HepG2 (cell line): Measurements from ENCODE around the gene SACS. TPM values are rescaled to one million over a fixed set of nuclear protein-coding genes. Genes with fewer than 3 reads are reported as not detected.

ENCODE experiments used
- ATAC-seq: fragments of 200-7000 bp; cut with Tn5 transposase; 3 replicates; pipeline ENCODE4 v1.9.1; 2020; ENCODE audit warnings: mild to moderate bottlenecking, moderate library complexity
- BruUV-seq: library from RNA; stranded (reverse); fragments of 400-500 nt; replicated peaks from 2 replicates; lab custom pipeline; 2021; lab: Mats Ljungman, UMichigan
- CTCF ChIA-PET: fragments of 300-600 bp; formaldehyde crosslinking; extraction: SDS; loops from one replicate; lab custom pipeline; 2021; ENCODE audit warnings: low total read pairs, inconsistent platforms, low intra/inter-chr PET ratio; lab: Yijun Ruan, JAX
- POLR2A ChIA-PET: fragments of 350-600 bp; sonication (Branson Sonifier 250); formaldehyde crosslinking; loops from one replicate; lab custom pipeline; 2020; ENCODE audit warnings: antibody characterized with exemption, inconsistent platforms; lab: Yijun Ruan, JAX
- DNase-seq: peaks from one replicate; pipeline ENCODE4 v3.0.0-alpha.2; 2015; ENCODE audit warnings: low spot score
- FAIRE-seq: peaks from 3 replicates; lab custom pipeline; 2011; peaks lifted over from hg19 to GRCh38; lab: Jason Lieb, UNC
- H2AFZ ChIP-seq: one replicate; pipeline ENCODE4 v1.6.1; 2011; ENCODE audit warnings: low read length, inconsistent platforms
- H3K27ac ChIP-seq: fragments of 300-600 bp; 3 replicates; pipeline ENCODE4 v1.8.0; 2011; ENCODE audit warnings: mixed run types, mild to moderate bottlenecking, mixed read lengths, low read length, inconsistent platforms; ENCODE audit not compliant: insufficient read depth; ENCODE audit errors: extremely low read length
- H3K27me3 ChIP-seq, 2 experiments: fragments of 200-600 bp in 1 of 2; 2 replicates in 1 of 2; 3 replicates in 1 of 2; pipeline versions ENCODE4 v1.6.0 to v1.8.0; 2011; ENCODE audit warnings: low read length in 2 of 2, mild to moderate bottlenecking in 2 of 2, moderate library complexity in 2 of 2, inconsistent platforms in 1 of 2; ENCODE audit not compliant: insufficient read depth in 2 of 2, control insufficient read depth in 1 of 2
- H3K36me3 ChIP-seq, 2 experiments: fragments of 200-600 bp in 1 of 2; replicated peaks in 1 of 2; 2 replicates in 1 of 2; 3 replicates in 1 of 2; pipeline versions ENCODE4 v1.5.1 to v1.8.0; 2011; ENCODE audit warnings: low read length in 2 of 2, inconsistent platforms in 1 of 2; ENCODE audit not compliant: insufficient read depth in 2 of 2, control insufficient read depth in 1 of 2
- H3K4me1 ChIP-seq: 2 replicates; pipeline ENCODE4 v1.5.1; 2012; ENCODE audit warnings: low read length, inconsistent platforms; ENCODE audit not compliant: insufficient read depth
- H3K4me2 ChIP-seq: 2 replicates; pipeline ENCODE4 v1.6.0; 2011; ENCODE audit warnings: low read depth, low read length, inconsistent platforms
- H3K4me3 ChIP-seq, 3 experiments: fragments of 200-600 bp in 1 of 3; sonication (generic), shearing (Covaris generic) in 1 of 3; replicated peaks in 1 of 3; 2 replicates each; pipeline ENCODE4 v1.5.1; 2011 to 2016; ENCODE audit warnings: low read length in 3 of 3, inconsistent platforms in 2 of 3, low read depth in 2 of 3, mild to moderate bottlenecking in 2 of 3, control low read depth in 1 of 3, mixed read lengths in 1 of 3; ENCODE audit not compliant: insufficient read depth in 1 of 3
- H3K79me2 ChIP-seq: one replicate; pipeline ENCODE4 v1.6.1; 2011; ENCODE audit warnings: low read length, inconsistent platforms; ENCODE audit not compliant: insufficient read depth
- H3K9ac ChIP-seq: 2 replicates; pipeline ENCODE4 v1.6.0; 2011; ENCODE audit warnings: mild to moderate bottlenecking, low read depth, low read length, inconsistent platforms; ENCODE audit not compliant: insufficient read depth
- H3K9me3 ChIP-seq: 2 replicates; pipeline ENCODE4 v1.5.1; 2012; ENCODE audit warnings: mild to moderate bottlenecking, low read length
- H4K20me1 ChIP-seq: 2 replicates; pipeline ENCODE4 v1.6.0; 2011; ENCODE audit warnings: inconsistent platforms, mild to moderate bottlenecking, low read length, moderate library complexity; ENCODE audit not compliant: insufficient read depth
- ARID4A ChIP-seq: sonication (generic); formaldehyde crosslinking; IDR thresholded peaks from 2 replicates; pipeline ENCODE4 v1.5.0; 2020; ENCODE audit warnings: mild to moderate bottlenecking, missing genetic modification reagents, borderline replicate concordance
- HMG20A ChIP-seq: IDR thresholded peaks from 2 replicates; pipeline ENCODE4 v1.6.1; 2016; ENCODE audit warnings: borderline replicate concordance
- HMGA1 ChIP-seq: sonication (generic); formaldehyde crosslinking; conservative IDR thresholded peaks from 2 replicates; pipeline ENCODE4 v1.4.0; 2020; ENCODE audit warnings: missing genetic modification reagents
- HOXA3 ChIP-seq: sonication (generic); formaldehyde crosslinking; IDR thresholded peaks from 2 replicates; pipeline ENCODE4 v1.5.0; 2020; ENCODE audit warnings: missing genetic modification reagents
- MAFF ChIP-seq: IDR thresholded peaks from 2 replicates; pipeline ENCODE4 v1.6.1; 2011; ENCODE audit warnings: low read depth, low read length, improper control_type of control experiment
- MIER3 ChIP-seq: IDR thresholded peaks from 2 replicates; pipeline ENCODE4 v1.6.1; 2016; ENCODE audit warnings: missing compliant biosample characterization, borderline replicate concordance
- NBN ChIP-seq: fragments of 450-650 bp; conservative IDR thresholded peaks from 2 replicates; pipeline ENCODE4 v1.6.1; 2017
- PPARG ChIP-seq: conservative IDR thresholded peaks from 2 replicates; pipeline ENCODE4 v1.6.1; 2016; ENCODE audit warnings: missing biosample characterization, missing genetic modification reagents
- SMAD1 ChIP-seq: sonication (generic); formaldehyde crosslinking; IDR thresholded peaks from 2 replicates; pipeline ENCODE4 v1.4.0; 2020; ENCODE audit warnings: missing genetic modification reagents, low read depth, mild to moderate bottlenecking, borderline replicate concordance
- SP140L ChIP-seq: sonication (generic); formaldehyde crosslinking; IDR thresholded peaks from 2 replicates; pipeline ENCODE4 v1.4.0; 2020; ENCODE audit warnings: missing genetic modification reagents, borderline replicate concordance
- UBTF ChIP-seq: sonication (generic); formaldehyde crosslinking; IDR thresholded peaks from 2 replicates; pipeline ENCODE4 v1.4.0; 2020; ENCODE audit warnings: mild to moderate bottlenecking, missing genetic modification reagents
- XRCC5 ChIP-seq: fragments of 200-400 bp; formaldehyde crosslinking; optimal IDR thresholded peaks from 2 replicates; pipeline ENCODE3; 2017; ENCODE audit warnings: mild to moderate bottlenecking, low read length
- ZBTB42 ChIP-seq: sonication (generic); formaldehyde crosslinking; IDR thresholded peaks from 2 replicates; pipeline ENCODE4 v1.5.0; 2020; ENCODE audit warnings: mild to moderate bottlenecking, missing genetic modification reagents
- ZMAT5 ChIP-seq: sonication (generic); formaldehyde crosslinking; IDR thresholded peaks from 2 replicates; pipeline ENCODE4 v1.5.0; 2020; ENCODE audit warnings: mild to moderate bottlenecking, low read depth, missing genetic modification reagents, borderline replicate concordance
- ZNF235 ChIP-seq: sonication (generic); formaldehyde crosslinking; IDR thresholded peaks from 2 replicates; pipeline ENCODE4 v1.8.1; 2023; ENCODE audit warnings: mild to moderate bottlenecking, missing genetic modification reagents, borderline replicate concordance
- ZNF550 ChIP-seq: sonication (generic); formaldehyde crosslinking; IDR thresholded peaks from 2 replicates; pipeline ENCODE4 v1.4.0; 2020; ENCODE audit warnings: mild to moderate bottlenecking, missing genetic modification reagents, borderline replicate concordance
- WGBS: methylation state at CpG from one replicate; pipeline ENCODE4 v1.1.6; 2017; ENCODE audit warnings: low lambda C conversion rate; 5-methylcytosine and 5-hydroxymethylcytosine counted together
- in situ Hi-C: cut with HindIII; loops from 2 replicates; pipeline ENCODE4 v1.10.0; 2017; ENCODE audit warnings: low pct_unique_long_range_greater_than_20kb; ENCODE audit not compliant: extremely low pct_ligation_motif_present
- intact Hi-C: fragments of 100-400 bp; cut with micrococcal nuclease; formaldehyde crosslinking; loops from one replicate; pipeline ENCODE4 v1.10.0; 2022; ENCODE audit not compliant: unreplicated experiment
- polyA plus RNA-seq, 8 experiments: library from polyadenylated mRNA; depleted of rRNA in 3 of 8; stranded (reverse) in 7 of 8; unstranded in 1 of 8; fragments of >200 nt; fragmentation: Illumina TruSeq in 4 of 8; extraction: Trizol in 4 of 8; gene quantifications; 2 replicates each; pipeline versions ENCODE4 v1.2.1 to v1.2.3, GENCODE V29; 2011 to 2016; ENCODE audit warnings: low read depth in 4 of 8, missing spikeins in 1 of 8, mixed read lengths in 1 of 8; ENCODE audit not compliant: insufficient read depth in 1 of 8
- total RNA-seq, 5 experiments: library from RNA; depleted of rRNA; stranded (reverse); fragments of >200 nt; fragmentation: Illumina TruSeq; extraction: Trizol; gene quantifications; 2 replicates each; pipeline ENCODE4 v1.2.3, GENCODE V29; 2016; ENCODE audit warnings: low read depth in 1 of 5
- TF ChIP-seq, protein P1 (sequence below): sonication (generic); formaldehyde crosslinking; conservative IDR thresholded peaks from 2 replicates; pipeline ENCODE4 v1.4.0; 2020; ENCODE audit warnings: missing genetic modification reagents
- TF ChIP-seq, protein P2 (sequence below): sonication (generic); formaldehyde crosslinking; IDR thresholded peaks from 2 replicates; pipeline ENCODE4 v1.5.0; 2020; ENCODE audit warnings: missing genetic modification reagents

SACS gene
- total and polyA plus RNA-seq, 2 of the 13 experiments (the other 11 are each of a cell fraction or from before 2014, with no cell fraction given): 4.0 to 15.7 TPM

DNA sequence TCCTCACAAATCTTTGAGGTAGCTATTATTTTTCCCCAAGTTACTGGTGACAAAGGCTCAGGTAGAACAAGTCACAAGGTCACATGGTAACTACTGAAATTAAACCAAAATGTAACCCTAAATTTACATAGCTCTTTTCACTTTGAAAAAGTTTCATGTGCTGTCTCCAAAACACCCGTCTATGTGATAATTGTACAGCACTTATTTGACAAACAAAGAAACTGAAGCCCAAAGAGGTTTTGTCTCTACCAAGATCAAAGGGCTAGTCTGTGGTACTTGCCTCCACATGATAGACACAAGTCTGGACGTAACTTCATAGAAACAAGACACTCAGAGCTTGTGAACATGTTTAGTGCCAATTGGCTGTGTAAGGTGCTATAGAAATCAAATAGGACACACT lies 108.3 kb downstream of the SACS start:
- in situ Hi-C loops: no loop called here
- no peak overlapping the region for H3K4me3 ChIP-seq
- CTCF ChIA-PET: no interaction called here
- no peaks in the 10 kb centered on the region for H3K36me3 ChIP-seq
- H2AFZ ChIP-seq: no peak overlapping the region
- H3K4me1 ChIP-seq: 0 out of 2 replicates have a peak, but pooled peaks cover 7% of the 10 kb centered on the region
- TF ChIP-seq, protein P1, sequence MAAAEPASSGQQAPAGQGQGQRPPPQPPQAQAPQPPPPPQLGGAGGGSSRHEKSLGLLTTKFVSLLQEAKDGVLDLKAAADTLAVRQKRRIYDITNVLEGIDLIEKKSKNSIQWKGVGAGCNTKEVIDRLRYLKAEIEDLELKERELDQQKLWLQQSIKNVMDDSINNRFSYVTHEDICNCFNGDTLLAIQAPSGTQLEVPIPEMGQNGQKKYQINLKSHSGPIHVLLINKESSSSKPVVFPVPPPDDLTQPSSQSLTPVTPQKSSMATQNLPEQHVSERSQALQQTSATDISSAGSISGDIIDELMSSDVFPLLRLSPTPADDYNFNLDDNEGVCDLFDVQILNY (CRISPR knock-in tag): no peak
- no peak for TF ChIP-seq UBTF (CRISPR knock-in tag)
- TF ChIP-seq ARID4A (CRISPR knock-in tag): no peak
- no peak for TF ChIP-seq HOXA3 (CRISPR knock-in tag)
- TF ChIP-seq, protein P2, sequence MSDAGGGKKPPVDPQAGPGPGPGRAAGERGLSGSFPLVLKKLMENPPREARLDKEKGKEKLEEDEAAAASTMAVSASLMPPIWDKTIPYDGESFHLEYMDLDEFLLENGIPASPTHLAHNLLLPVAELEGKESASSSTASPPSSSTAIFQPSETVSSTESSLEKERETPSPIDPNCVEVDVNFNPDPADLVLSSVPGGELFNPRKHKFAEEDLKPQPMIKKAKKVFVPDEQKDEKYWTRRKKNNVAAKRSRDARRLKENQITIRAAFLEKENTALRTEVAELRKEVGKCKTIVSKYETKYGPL: no peak
- TF ChIP-seq SP140L (CRISPR knock-in tag): no peak
- TF ChIP-seq PPARG (CRISPR knock-in tag): no peak
- TF ChIP-seq ZMAT5 (CRISPR knock-in tag): no peak
- TF ChIP-seq MIER3: no peak
- no peak for TF ChIP-seq SMAD1 (CRISPR knock-in tag)
- no peak for TF ChIP-seq HMG20A (CRISPR knock-in tag)
- TF ChIP-seq ZNF550 (CRISPR knock-in tag): no peak
- no peak for TF ChIP-seq ZBTB42 (CRISPR knock-in tag)
- no peak for TF ChIP-seq ZNF235
- no peak for TF ChIP-seq MAFF
- no peak for TF ChIP-seq HMGA1 (CRISPR knock-in tag)
- TF ChIP-seq NBN: no peak
- no peak for TF ChIP-seq XRCC5
- ATAC-seq (no peak), DNase-seq (peak; percentile 18), FAIRE-seq (no peak)
- no peaks in the 10 kb centered on the region for H3K9me3 ChIP-seq
- no TSS peak for BruUV-seq
- intact Hi-C loops: no loop called here
- H3K79me2 ChIP-seq: no peaks in the 10 kb centered on the region
- 27% methylated on average over 2 of the region's 2 CpGs for WGBS
- no peak overlapping the region for H3K9ac ChIP-seq
- H4K20me1 ChIP-seq: no peaks in the 10 kb centered on the region
- POLR2A ChIA-PET: no interaction called here
- no peak overlapping the region for H3K4me2 ChIP-seq
- H3K27ac ChIP-seq: no peak overlapping the region
- no peaks in the 10 kb centered on the region; a peak in 1 of 5 replicates for H3K27me3 ChIP-seq
